ENCODE data around the gene TTLL7. TPM values are rescaled to one million over a fixed set of nuclear protein-coding genes. Genes with fewer than 3 reads are reported as not detected.

The TTLL7 gene
- total RNA-seq, 1 experiment from 2014 or later, result 6.6 TPM

- Histone ChIP-seq H4K8ac (replicated peaks; ENCODE audit: insufficient read length, low read depth, low read length) (no peak overlapping the region), H3K4ac (ENCODE audit: low read depth, low read length) (no peak overlapping the region), H3K27me3 (ENCODE audit: insufficient read depth, low read length) (peaks cover 27% of the 10 kb centered on the region; the same call in 1 of the 2 replicates), H2AK5ac (ENCODE audit: insufficient read length, low read length) (no peak overlapping the region), H3K18ac (ENCODE audit: insufficient read length, low read depth, low read length) (no peak overlapping the region), H2BK20ac (ENCODE audit: low read depth, low read length, poor library complexity, severe bottlenecking) (no peak overlapping the region), H3K4me1 (ENCODE audit: insufficient read depth, low read length) (no peaks in the 10 kb centered on the region), H4K91ac (ENCODE audit: insufficient read length, low read depth, low read length) (no peak overlapping the region), H3K9ac (ENCODE audit: extremely low read depth, insufficient read length, low read length) (no peak overlapping the region), H3K79me2 (ENCODE audit: insufficient read depth, low read length) (no peaks in the 10 kb centered on the region), H3K79me1 (ENCODE audit: insufficient read depth, low read depth, low read length, poor library complexity, severe bottlenecking) (no peaks in the 10 kb centered on the region), H3K27ac (ENCODE audit: insufficient read length, low read depth, low read length) (no peak overlapping the region), H3K4me2 (ENCODE audit: insufficient read depth, insufficient read length, low read length) (no peak overlapping the region), H3K23ac (ENCODE audit: insufficient read length, low read depth, low read length) (no peak overlapping the region), H3K23me2 (ENCODE audit: insufficient read length, low read depth, low read length, poor library complexity, severe bottlenecking) (no peaks in the 10 kb centered on the region), H2AFZ (ENCODE audit: low read length) (no peak overlapping the region), H3K9me3 (ENCODE audit: control insufficient read depth, low read depth, low read length) (no peaks in the 10 kb centered on the region), H2BK15ac (ENCODE audit: low read depth, low read length) (no peak overlapping the region), H2BK5ac (ENCODE audit: insufficient read length, low read length) (no peak overlapping the region), H3T11ph (ENCODE audit: low read length) (no peak overlapping the region), H4K5ac (ENCODE audit: insufficient read length, low read depth, low read length) (no peak overlapping the region), H3K56ac (ENCODE audit: insufficient read length, low read depth, low read length) (no peak overlapping the region), H2BK120ac (ENCODE audit: low read depth, low read length, poor library complexity, severe bottlenecking) (no peak overlapping the region), H3K14ac (ENCODE audit: insufficient read depth, low read length) (no peak overlapping the region), H2BK12ac (ENCODE audit: insufficient read length, low read depth, low read length) (no peak overlapping the region), H4K20me1 (ENCODE audit: control insufficient read depth, insufficient read depth, insufficient read length) (no peaks in the 10 kb centered on the region)
- peaks cover 13 to 23% of the 10 kb centered on the region in 2 experiments for H3K9me3 Mint-ChIP-seq
- H3K4me1 Mint-ChIP-seq, result peaks cover 12 to 14% of the 10 kb centered on the region in 2 experiments
- peaks cover 0 to 9% (median 0%) of the 10 kb centered on the region in 3 experiments; a peak in 4 of 7 replicates for H3K36me3 Mint-ChIP-seq (ENCODE audit: insufficient read depth in 1 of 3, low read depth in 3 of 3)
- no peak for TF ChIP-seq CTCF (conservative IDR thresholded peaks at IDR 0.05)
- no peak for DNase-seq
- peaks cover 99% of the 10 kb centered on the region for H3K27me3 Mint-ChIP-seq (ENCODE audit: low read depth)
- no peak overlapping the region for H3K27ac Mint-ChIP-seq
- no CpG with 5 or more reads among the region's 1 CpG for WGBS (ENCODE audit: extremely low coverage, insufficient read length, low lambda C conversion rate)
- no peak overlapping the region for H3K4me3 Mint-ChIP-seq
Observed at GRCh38 chr1:84031802-84032327, 32.9 kb upstream of the TTLL7 start.
